Measurements from ENCODE around the gene DIP2C.
"Not testable (repeated sequence)": the region's sequence is repeated elsewhere in the genome, so short reads cannot be mapped to it uniquely, and the experiment has no call there.

The DIP2C gene

DNA sequence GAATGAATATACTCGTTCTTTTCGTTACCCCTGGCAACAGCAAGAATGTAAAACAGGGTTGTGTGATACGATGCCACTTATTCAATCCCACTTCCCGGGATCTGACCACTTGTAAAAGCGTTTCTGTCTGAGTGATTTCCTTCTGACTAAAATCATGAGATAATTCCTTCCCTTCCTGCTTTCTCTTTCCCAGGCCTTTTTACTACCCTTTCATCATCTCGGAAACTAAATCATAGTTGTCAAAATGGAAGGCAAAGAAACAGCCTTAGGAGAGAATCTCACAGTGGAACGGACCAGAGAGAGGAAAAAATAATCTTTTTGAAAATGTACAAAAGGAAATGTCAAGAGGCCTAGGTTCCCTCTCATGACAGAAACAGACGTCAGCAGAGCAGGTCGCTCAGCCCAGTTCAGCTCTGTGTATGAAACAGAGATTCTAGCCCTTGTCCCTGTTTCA is 29.8 kb downstream of the DIP2C start:
- no peak for DNase-seq

DNA sequence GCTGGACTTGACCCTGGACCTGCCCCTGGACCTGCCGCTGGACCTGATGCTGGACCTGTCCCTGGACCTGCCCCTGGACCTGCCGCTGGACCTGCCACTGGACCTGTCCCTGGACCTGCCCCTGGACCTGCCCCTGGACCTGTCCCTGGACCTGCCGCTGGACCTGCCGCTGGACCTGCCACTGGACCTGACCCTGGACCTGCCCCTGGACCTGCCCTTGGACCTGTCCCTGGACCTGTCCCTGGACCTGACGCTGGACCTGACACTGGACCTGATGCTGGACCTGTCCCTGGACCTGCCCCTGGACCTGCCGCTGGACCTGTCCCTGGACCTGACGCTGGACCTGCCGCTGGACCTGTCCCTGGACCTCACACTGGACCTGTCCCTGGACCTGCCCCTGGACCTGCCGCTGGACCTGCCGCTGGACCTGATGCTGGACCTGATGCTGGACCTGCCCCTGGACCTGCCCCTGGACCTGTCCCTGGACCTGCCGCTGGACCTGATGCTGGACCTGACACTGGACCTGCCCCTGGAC is 31.6 kb downstream of the DIP2C start:
- DNase-seq = not testable (repeated sequence)

DNA sequence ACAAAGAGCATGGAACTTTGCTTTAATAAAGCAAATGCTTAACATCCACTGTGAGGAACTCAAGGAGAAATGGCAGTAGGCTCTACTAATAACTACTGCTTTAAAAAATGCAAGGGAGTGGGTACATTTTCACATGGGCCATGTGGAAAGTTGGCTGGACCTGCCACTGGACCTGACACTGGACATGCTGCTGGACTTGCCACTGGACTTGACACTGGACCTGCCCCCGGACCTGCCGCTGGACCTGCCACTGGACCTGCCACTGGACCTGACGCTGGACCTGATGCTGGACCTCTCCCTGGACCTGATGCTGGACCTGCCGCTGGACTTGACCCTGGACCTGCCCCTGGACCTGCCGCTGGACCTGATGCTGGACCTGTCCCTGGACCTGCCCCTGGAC is 32.6 kb downstream of the DIP2C start:
- no peak for DNase-seq

DNA sequence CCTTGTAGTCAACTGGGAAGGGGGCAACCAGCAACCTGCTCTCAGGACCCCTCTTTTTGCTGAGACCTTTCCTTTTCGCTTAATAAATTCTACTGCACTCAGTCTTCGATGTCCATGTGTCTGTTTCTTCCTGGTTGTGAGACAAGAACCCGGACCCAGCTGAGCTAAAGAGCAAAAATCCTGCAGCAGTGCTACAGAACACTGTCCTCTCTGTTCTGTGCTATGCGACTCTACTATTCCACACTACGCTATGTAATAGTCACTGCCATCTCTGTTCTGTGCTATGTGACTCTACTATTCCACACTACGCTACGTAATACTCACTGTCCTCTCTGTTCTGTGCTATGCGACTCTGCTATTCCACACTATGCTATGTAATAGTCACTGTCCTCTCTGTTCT is 34.3 kb downstream of the DIP2C start:
- no peak for DNase-seq

DNA sequence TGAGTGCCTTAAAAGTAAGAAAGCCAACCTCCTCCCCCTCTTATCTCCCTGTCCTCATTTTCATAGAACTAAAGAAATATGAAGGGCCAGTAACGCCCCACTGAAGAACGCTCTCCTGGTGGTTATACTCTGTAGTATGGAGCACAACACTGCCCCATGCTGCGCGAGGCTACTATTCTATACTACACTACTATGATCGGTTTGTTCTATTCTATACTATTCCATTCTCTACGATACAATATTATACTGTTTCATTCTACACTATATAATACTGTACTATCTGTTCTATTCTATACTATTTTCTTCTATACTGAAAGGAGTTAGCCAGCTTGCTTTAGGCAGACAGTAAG is 34.8 kb downstream of the DIP2C start:
- no peak for DNase-seq

DNA sequence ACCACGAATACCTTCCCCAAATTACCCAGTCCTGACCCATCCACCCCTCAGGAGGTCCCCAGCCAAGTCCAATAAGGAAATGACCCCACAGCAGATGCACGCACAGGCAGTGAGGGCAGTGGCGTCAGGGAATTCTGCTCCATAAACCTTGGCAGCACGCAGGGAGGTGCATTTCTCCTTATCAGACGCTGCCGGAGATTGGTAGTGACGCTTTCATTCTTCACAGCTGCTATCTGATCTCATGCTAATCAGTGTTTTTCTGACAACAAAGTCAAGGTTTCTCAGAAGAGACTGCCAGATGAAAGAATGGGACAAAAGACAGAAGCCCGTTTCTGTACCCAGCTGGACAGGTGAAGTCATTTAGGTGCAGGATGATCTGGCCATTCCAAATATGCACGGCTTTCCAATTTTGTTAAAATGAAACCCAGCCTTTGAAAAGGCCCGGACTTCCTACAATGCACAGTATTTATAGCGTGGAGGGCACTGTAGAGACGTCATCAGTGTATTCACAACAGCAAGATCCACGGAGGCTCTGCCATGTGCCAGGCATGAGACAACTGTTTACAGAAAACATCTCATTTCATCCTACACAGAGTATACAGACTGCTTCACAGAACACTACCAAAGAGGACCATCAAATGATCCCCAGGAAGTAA is 35.3 kb downstream of the DIP2C start:
- no peak for DNase-seq

DNA sequence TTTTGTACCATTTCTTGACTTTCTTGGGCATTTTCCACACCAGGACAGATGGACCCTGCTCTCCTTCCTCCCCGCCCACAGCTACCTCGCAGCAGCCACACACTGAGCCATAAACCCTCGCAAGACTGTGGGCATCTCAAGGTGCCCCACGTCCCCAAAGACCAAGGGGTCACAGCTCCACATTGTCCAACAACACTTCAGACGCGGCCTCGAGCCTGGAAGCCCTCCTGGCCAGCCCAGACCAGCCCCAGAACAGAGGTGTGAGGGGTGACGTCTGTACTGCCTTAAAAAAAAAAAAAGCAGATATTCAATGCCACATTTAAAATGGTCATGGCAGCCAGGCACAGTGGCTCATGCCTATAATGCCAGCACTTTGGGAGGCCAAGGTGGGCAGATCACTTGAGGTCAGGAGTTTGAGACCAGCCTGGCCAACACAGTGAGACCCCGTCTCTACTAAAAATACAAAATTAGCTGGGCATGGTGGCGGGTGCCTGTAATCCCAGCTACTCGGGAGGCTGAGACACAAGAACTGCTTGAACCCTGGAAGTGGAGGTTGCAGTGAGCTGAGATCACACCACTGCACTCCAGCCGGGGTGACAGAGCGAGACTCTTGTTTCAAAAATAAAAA is 36.5 kb downstream of the DIP2C start:
- not testable (repeated sequence) for DNase-seq

DNA sequence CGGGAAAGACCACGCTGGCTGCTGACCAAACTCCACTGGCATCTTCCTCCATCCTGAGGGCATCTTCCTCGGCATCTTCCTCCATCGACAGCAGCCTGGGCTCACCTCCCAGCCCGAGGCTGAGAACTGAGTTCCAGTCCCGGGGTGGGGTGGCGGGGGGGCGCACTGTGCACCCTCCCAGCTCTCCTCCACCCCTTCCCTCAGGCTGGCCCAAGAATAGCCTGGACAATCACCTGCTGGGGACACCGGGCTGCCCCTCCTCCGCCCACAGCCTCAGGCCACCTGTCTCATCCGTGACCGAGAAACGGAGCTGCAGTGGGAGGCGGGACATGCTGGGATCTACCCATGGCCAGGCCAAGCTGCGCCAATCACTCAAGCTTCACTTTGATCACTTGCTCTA is 37.2 kb downstream of the DIP2C start:
- DNase-seq = no peak

DNA sequence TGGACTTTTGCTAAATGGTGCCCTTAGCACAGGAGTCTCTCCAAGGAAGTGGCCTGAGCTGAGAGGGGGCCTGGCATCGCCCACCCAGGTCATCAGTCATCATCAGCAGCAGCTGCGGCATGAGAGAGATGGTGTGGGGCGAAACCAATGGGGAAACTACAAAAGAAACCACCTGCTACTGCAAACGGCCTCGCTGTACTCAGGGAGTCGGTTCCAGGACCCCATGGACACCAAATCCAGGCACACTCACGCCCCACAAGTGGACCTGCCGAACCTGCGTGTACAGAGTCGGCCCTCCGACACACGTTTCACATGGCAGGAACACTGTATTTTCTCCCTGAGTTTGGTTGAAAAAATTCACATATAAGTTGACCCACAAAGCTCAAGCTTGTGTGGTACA is 37.8 kb downstream of the DIP2C start:
- DNase-seq = no peak

DNA sequence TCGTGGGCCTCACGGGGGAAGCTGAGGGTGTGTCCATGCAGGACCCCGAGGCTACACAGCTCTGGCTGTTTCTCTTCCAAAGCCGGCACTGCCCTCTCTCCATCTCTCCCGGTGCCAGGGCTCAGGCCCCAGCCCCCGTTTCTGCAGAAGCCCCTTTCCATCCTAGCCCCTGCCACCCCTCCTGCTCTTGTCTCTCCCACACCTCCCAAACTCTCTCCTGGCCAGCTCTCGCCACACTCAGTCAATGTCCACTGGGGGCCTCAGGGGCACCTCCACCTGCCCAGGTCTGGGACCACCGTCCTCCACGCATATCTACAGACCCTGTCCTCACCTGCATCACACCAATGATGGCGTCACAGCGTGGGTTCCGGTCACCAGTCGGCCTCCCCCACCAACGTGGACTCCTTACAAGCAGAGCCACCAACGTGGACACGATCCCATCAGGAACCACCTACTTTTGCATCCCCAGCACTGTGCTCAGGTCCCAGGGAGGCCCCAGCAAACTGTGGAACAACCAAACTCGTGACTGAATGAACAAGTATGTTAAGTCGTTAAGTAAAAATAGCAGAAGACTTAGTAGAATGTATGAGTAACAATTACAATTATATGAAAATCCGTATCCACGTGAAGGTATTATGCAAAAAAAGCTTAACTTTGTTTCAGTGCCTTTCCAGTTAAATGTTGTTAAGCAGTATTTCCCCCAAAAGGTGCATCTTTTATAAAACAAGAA is 38.4 kb downstream of the DIP2C start:
- DNase-seq = no peak

DNA sequence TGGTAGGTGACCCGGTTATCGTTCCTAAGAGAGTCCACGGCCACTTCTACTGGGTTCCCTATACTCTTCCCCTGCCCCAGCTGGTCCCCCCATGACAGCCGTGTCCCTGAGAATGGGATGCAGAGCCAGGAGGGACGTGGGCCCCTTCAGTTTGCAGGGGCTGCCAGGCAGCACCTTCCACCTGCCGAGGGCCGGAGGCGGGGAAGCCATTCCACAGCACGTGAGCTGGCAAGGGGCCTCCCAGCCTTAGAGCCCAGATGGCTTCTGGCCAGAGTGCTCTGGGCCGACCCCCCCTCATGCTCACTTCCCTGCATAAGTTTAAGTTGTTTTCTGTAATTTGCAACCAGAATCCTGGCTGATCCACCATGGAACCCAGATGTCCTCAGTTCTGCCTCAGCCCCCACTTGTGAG is 39.0 kb downstream of the DIP2C start:
- DNase-seq = no peak

DNA sequence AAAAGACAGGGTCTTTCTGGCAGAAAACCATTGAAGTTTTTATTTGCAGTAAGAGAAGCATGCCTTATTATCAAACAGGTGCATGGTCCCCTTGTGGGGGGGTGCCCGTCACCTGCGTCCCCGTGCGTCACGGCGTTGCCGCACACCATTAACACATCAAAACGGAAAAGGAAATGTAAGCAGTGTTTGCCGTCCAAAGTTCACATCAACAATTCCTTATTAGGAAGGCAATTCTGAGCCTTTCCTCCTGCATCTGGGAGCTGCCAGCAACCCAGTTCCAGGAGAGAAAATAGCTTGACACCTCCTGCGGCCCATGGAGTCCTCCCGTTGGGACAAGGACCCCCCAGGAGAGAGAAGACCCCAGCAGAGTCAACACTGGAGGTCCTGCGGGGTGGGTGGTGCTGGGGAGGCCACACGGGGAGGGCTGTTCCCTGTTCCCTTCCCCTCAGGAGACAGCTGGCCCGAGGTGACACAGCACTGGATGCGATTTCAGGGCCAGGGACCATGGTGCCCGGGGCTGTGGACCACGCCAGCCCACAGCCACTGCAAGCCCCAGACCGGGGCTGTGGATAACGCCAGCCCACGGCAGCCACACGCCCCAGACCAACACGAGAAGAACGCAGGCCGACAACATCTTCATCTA is 39.5 kb downstream of the DIP2C start:
- no peak for DNase-seq

DNA sequence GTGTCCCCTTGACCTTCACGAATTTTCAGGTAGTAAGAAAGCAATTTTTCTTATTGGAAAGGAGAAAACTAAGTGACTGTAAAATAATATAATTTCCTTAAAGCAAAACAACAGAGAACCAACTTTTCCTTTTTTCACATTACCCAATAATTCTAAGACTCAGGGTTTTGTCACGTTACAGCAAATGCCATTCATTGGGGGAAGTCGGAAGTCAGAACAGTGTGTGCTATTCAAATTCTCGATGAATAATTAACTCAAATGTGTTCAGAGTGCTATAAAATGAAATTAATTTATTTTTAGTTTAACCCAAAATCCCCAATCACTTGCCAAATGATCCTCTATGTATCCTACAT is 40.0 kb downstream of the DIP2C start:
- no peak for DNase-seq

DNA sequence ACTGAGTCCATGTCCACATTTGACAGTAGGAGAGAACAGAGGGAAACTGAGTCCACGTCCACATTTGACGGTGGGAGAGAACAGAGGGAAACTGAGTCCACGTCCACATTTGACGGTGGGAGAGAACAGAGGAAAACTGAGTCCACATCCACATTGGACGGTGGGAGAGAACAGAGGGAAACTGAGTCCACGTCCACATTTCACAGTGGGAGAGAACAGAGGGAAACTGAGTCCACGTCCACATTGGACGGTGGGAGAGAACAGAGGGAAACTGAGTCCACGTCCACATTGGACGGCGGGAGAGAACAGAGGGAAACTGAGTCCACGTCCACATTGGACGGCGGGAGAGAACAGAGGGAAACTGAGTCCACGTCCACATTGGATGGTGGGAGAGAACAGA is 42.4 kb downstream of the DIP2C start:
- DNase-seq = not testable (repeated sequence)

DNA sequence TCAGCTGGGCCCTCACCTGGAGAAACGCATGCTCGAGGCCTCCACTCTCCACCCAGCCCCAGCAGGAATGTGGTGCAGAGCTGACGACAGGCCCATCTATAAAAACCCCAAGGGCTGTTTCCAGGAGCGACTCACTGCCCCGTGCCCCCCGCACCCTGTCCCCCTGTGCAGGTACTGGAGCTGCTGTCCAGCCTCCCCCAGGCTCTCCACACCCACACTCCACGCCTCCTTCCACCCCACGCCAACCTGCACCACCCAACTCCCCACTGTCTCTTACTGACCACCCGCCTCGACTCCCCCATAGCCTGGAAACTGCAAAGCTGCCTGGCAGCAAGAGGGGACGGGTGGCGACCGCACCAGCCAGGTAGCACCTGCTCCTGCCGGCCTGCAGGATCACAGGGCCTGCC is 43.3 kb downstream of the DIP2C start:
- DNase-seq = no peak

DNA sequence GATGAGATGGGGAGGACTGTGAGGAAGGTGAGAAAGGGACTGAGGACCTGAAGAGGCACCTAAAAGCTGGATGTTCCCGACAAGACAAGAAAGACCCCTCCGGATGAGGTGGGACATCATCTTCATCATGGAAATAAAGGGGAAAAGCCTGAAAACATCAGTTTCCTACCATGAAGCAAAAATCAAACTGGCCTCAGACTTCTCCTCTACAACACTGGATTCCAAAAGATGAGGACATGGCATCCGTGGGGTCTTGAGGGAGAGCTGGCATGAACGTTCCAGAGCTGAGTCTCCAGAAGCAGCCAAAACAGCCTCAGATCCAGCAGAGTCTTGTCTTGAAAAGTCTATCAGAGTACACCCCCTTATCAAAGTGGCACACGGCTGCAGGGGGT is 44.5 kb downstream of the DIP2C start:
- no peak for DNase-seq

DNA sequence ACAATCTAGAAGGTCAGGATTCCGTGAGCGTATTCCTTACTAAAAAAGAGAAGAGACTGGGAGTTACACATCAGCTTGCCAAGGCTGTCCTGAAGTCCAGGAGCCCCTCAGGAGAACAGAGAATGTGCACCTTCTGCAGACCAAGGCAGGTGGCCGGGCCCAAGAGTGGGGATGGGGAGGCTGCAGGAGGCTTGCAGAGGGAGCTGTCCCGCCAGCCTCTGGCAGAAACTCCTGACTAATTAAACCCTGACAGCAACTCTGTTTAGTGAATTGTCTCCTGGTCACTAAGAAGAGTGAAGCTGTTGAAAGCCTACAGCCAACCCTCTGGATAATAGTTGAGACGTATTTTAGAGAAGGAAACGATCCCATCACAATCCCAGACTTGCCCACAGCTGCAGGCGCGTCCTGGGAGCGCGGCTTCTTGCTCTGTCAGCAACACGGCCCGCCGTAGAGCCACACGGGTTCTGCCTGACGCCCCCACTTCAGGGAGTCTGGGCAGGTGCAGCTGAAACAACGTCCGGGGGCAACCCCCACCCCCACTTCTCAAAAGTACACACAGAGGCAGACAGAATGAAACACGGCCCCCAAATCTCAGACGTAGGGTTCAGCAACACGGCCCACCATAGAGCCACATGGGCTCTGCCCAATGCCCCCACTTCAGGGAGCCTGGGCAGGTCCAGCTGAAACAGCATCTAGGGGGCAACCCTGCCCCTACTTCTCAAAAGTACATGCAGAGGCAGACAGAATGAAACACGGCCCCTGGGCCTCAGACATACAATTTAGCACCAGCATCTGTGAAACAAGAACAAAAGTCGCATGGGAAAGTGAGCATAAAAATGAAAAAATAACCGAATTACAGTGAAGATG is 45.2 kb downstream of the DIP2C start:
- no peak for DNase-seq

DNA sequence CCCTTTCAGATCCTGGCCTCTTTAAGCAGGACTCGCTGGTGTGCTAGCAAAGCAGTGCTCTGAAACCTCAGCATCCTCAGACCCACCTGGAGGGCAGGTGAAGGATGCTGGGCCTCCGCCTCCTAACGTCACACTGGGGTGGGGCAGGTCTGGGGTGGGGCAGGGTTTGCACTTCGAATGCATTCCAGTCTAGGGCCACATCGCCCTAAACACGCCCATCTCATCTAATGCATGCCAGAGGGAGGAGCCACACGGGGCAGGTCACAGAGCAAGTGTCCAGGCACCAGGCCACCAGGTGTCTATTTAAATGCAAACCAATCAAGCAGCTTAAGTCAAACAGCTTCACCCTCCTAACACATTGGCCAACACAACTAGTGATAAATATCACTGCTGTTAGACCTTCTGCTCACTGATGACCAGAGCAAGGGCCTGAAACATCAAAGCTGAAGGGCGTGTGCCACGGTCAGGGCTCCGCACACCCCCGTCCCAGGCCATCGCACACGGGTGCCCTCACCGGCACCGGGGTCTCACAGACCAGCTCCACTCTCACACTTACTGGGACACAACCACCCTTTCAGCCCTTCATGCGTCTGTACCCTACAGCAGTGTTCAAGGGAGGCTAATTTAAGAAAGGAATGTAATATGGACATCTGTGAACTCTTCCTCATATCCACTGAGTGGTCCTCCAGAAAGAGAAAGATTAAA is 47.1 kb downstream of the DIP2C start:
- DNase-seq = no peak

DNA sequence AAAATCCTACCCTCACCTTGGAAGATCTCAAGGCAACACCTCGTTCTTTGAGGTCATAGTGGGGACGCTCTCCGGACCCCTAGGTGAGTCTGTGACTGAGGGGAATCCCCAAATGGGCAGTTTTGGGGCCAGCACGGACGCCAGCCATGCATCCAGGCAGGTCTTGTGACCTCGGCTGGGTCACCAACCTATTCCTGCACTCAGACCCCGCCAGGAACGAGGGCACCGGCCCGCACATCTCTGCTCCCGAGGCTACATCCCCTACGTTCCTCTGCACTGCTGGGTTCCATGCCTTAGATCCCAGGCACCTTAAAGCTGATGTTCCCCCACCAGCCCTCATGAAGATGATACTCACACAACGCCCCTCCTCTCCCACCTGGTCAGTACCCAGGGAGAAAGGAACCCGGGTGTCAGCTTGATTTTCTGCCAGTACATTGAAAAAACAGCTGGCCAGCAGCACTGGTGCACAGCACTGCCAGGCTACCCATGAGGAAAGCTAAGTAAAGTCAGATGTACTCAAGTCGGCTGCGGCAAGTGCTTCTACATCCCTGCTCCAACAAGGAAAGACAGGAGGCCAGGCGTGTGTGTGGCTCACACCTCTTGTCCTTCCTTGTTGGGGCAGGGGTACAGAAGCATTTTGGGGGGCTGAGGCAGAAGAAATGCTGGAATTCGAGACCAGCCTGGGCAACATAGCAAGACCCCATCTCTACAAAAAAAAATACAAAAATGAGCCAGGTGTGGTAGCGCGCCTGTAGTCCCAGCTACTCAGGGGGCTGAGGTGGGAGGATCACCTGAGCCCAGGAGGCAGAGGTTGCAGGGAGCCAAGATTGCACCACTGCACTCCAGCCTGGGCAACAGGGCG is 48.1 kb downstream of the DIP2C start:
- no peak for DNase-seq

DNA sequence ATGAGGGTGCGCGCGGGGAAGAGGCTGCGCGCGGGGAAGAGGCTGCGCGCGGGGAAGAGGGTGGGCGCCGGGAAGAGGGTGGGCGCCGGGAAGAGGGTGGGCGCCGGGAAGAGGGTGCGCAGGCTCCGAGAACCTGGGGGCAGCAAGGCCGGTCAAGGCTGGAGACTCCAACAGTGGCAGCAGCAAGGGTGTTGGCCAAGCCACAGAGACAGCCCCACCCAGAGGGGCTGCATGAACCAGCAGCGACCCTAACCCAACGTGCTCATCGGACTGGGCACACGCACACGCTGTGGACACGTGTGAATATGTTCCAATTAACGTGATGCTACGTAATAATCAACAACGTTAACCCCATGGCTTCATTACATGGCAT is 48.8 kb downstream of the DIP2C start:
- DNase-seq = no peak
